Vagina (tissue), 2 donors: ENCODE measurements around the gene TPST1. TPM values are rescaled to one million over a fixed set of nuclear protein-coding genes. Genes with fewer than 3 reads are reported as not detected.
"Not testable (repeated sequence)": the region's sequence is repeated elsewhere in the genome, so short reads cannot be mapped to it uniquely, and the experiment has no call there.

Experiments
- DNase-seq, 2 donors: peaks; one replicate each; pipeline ENCODE4 v3.0.0-alpha.2; 2017; ENCODE audit errors: extremely low spot score in 2 of 2
- H3K27ac ChIP-seq: fragments of 200-600 bp; sonication (generic); one replicate; pipeline ENCODE4 v1.5.1; 2019
- H3K27me3 ChIP-seq: fragments of 200-600 bp; sonication (generic); one replicate; pipeline ENCODE4 v1.5.1; 2019
- H3K36me3 ChIP-seq, 2 donors: fragments of 200-600 bp; sonication (generic); one replicate each; pipeline ENCODE4 v1.5.1; 2017 to 2019
- H3K4me1 ChIP-seq: fragments of 200-600 bp; sonication (generic); one replicate; pipeline ENCODE4 v1.5.1; 2019
- H3K4me3 ChIP-seq, 2 donors: fragments of 200-600 bp; sonication (generic); 1 replicate in 1 of 2; 2 replicates in 1 of 2; pipeline ENCODE4 v1.5.1; 2016 to 2019
- H3K9me3 ChIP-seq: fragments of 200-600 bp; sonication (generic); one replicate; pipeline ENCODE4 v1.5.1; 2019
- POLR2A ChIP-seq, 2 donors: fragments of 450-650 bp; IDR thresholded peaks; one replicate each; pipeline ENCODE4 v1.6.1; 2017; ENCODE audit warnings: antibody characterized with exemption in 2 of 2, mild to moderate bottlenecking in 2 of 2, moderate library complexity in 2 of 2
- POLR2AphosphoS5 ChIP-seq, 2 donors: sonication (generic); formaldehyde crosslinking; IDR thresholded peaks; one replicate each; pipeline ENCODE4 v1.9.0; 2017; ENCODE audit warnings: antibody characterized with exemption in 2 of 2, mild to moderate bottlenecking in 2 of 2, low read depth in 1 of 2; ENCODE audit not compliant: insufficient read depth in 1 of 2
- intact Hi-C: fragments of 100-400 bp; cut with DNase I; formaldehyde crosslinking; loops from one replicate; pipeline ENCODE4 v1.15.1; 2023
- total RNA-seq: library from RNA; depleted of rRNA; stranded (reverse); fragments of >200 nt; gene quantifications from one replicate; pipeline ENCODE4 v1.2.3, GENCODE V29; 2016
- TF ChIP-seq, protein P1 (sequence below), 3 experiments: fragments of 450-650 bp in 2 of 3; fragments of 200-600 bp in 1 of 3; sonication (generic) in 1 of 3; IDR thresholded peaks; one replicate each; pipeline ENCODE4 v1.5.1; 2017 to 2019; ENCODE audit warnings: antibody characterized with exemption in 3 of 3, mild to moderate bottlenecking in 2 of 3, moderate library complexity in 2 of 3

Gene TPST1
- 52.3 TPM for total RNA-seq

GRCh38 chr7:66204822-66205740 lies at the start of gene TPST1:
TSS of gene TPST1 (plus strand) at chr7:66205334. CDS start at chr7:66240426, 35,092 bp downstream.
- intact Hi-C loops, result no loop called here
- peak in 1 of 2 donors; percentile 91 for DNase-seq
- Histone ChIP-seq H3K9me3 (no peaks in the 10 kb centered on the region), H3K4me1 (peaks cover 13% of the 10 kb centered on the region), H3K4me3 (peak within 1 kb of the TSS; percentile 99 to 100), H3K36me3 (no peaks in the 10 kb centered on the region), H3K27me3 (no peaks in the 10 kb centered on the region), H3K27ac (peak within 1 kb of the TSS; percentile 91)
- TF ChIP-seq POLR2A (IDR thresholded peaks at IDR 0.05) (peak; percentile 61 to 93), POLR2AphosphoS5 (IDR thresholded peaks at IDR 0.05; ENCODE audit: insufficient read depth in 1 of 2, low read depth in 1 of 2) (peak; percentile 74 to 93)
- TF ChIP-seq, protein P1, sequence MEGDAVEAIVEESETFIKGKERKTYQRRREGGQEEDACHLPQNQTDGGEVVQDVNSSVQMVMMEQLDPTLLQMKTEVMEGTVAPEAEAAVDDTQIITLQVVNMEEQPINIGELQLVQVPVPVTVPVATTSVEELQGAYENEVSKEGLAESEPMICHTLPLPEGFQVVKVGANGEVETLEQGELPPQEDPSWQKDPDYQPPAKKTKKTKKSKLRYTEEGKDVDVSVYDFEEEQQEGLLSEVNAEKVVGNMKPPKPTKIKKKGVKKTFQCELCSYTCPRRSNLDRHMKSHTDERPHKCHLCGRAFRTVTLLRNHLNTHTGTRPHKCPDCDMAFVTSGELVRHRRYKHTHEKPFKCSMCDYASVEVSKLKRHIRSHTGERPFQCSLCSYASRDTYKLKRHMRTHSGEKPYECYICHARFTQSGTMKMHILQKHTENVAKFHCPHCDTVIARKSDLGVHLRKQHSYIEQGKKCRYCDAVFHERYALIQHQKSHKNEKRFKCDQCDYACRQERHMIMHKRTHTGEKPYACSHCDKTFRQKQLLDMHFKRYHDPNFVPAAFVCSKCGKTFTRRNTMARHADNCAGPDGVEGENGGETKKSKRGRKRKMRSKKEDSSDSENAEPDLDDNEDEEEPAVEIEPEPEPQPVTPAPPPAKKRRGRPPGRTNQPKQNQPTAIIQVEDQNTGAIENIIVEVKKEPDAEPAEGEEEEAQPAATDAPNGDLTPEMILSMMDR (IDR thresholded peaks at IDR 0.05), result peak in 1 of 3 experiments; percentile 65

GRCh38 chr7:66156035-66156434 lies 49.1 kb upstream of the TPST1 start:
- intact Hi-C loops, H3K4me3 ChIP-seq, DNase-seq, H3K9me3 ChIP-seq, H3K27me3 ChIP-seq, H3K27ac ChIP-seq: not testable (repeated sequence)
- H3K4me1 ChIP-seq, result peaks cover 23% of the 10 kb centered on the region
- peaks cover 0 to 41% of the 10 kb centered on the region in 2 donors for H3K36me3 ChIP-seq

DNA sequence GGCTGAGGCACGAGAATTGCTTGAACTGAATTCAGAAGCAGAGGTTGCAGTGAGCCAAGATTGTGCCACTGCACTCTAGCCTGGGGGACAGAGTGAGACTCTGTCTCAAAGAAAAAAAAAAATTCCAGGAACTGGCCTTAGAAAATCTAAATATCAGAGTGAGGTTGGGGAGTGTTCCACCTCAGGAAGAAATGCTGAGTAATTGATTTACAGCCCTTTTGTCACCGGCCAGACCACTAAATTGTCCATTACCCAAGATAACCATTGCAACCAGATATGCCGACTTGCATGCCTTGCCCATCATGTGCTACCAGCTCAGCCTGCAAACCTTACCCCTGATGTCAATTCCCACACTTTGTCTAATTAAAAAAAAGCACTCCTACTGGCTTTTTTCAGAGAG lies 48.1 kb upstream of the TPST1 start:
- TF ChIP-seq POLR2A (IDR thresholded peaks at IDR 0.05), result no peak
- TF ChIP-seq, protein P1 (IDR thresholded peaks at IDR 0.05), result no peak
- no peaks in the 10 kb centered on the region for H3K27me3 ChIP-seq
- no peak for DNase-seq
- no peak overlapping the region for H3K27ac ChIP-seq
- no peak overlapping the region for H3K4me3 ChIP-seq
- peaks cover 0 to 40% of the 10 kb centered on the region in 2 donors for H3K36me3 ChIP-seq
- H3K9me3 ChIP-seq, result no peaks in the 10 kb centered on the region
- H3K4me1 ChIP-seq, result peaks cover 14% of the 10 kb centered on the region
- intact Hi-C loops, result no loop called here

- Histone ChIP-seq H3K36me3 (peaks cover 0 to 8% of the 10 kb centered on the region in 2 donors), H3K4me1 (no peaks in the 10 kb centered on the region), H3K27me3 (no peaks in the 10 kb centered on the region), H3K4me3 (no peak overlapping the region), H3K9me3 (no peaks in the 10 kb centered on the region), H3K27ac (no peak overlapping the region)
- TF ChIP-seq POLR2AphosphoS5 (IDR thresholded peaks at IDR 0.05; ENCODE audit: insufficient read depth in 1 of 2, low read depth in 1 of 2) (no peak), POLR2A (IDR thresholded peaks at IDR 0.05) (no peak)
- TF ChIP-seq, protein P1 (IDR thresholded peaks at IDR 0.05), result no peak
- no peak for DNase-seq
- intact Hi-C loops, result no loop called here
These were observed 42.5 kb upstream of the TPST1 start for GRCh38 chr7:66162622-66163021.

GRCh38 chr7:66163186-66163610 lies 41.9 kb upstream of the TPST1 start:
- DNase-seq, result no peak
- TF ChIP-seq POLR2A (IDR thresholded peaks at IDR 0.05), result no peak
- TF ChIP-seq, protein P1 (IDR thresholded peaks at IDR 0.05), result no peak
- no peak for TF ChIP-seq POLR2AphosphoS5 (IDR thresholded peaks at IDR 0.05; ENCODE audit: insufficient read depth in 1 of 2, low read depth in 1 of 2)
- Histone ChIP-seq H3K27me3 (no peaks in the 10 kb centered on the region), H3K4me3 (no peak overlapping the region), H3K4me1 (no peaks in the 10 kb centered on the region), H3K9me3 (no peaks in the 10 kb centered on the region), H3K36me3 (peaks cover 0 to 5% of the 10 kb centered on the region in 2 donors), H3K27ac (no peak overlapping the region)
- intact Hi-C loops, result no loop called here
